Stimulated activated CD8-positive, alpha-beta memory T cell treated with anti-CD3 and anti-CD28 coated beads, Interleukin-4, amount 100 ng/mL, for 48 hours (primary cell): ENCODE measurements around the gene CLCN3.
"Not testable (repeated sequence)": the region's sequence is repeated elsewhere in the genome, so short reads cannot be mapped to it uniquely, and the experiment has no call there.

Source experiments
- DNase-seq: peaks from one replicate; pipeline ENCODE4 v3.0.0-alpha.2; 2020

Gene CLCN3

GRCh38 chr4:169716677-169717076 is 96.3 kb downstream of the CLCN3 start:
- no peak for DNase-seq

GRCh38 chr4:169720529-169720928 is 100.2 kb downstream of the CLCN3 start:
- DNase-seq: no peak

- DNase-seq: no peak
Measured at GRCh38 chr4:169723207-169723965, 103.0 kb downstream of the CLCN3 start.

GRCh38 chr4:169724260-169724659 is 103.9 kb downstream of the CLCN3 start:
- DNase-seq: no peak

- no peak for DNase-seq
Measured at GRCh38 chr4:169727616-169728015, 107.2 kb downstream of the CLCN3 start.

GRCh38 chr4:169730564-169730963 is 110.2 kb downstream of the CLCN3 start:
- no peak for DNase-seq

- DNase-seq: not testable (repeated sequence)
Measured at GRCh38 chr4:169738604-169739003, 118.2 kb downstream of the CLCN3 start.

GRCh38 chr4:169741569-169741968 is 121.2 kb downstream of the CLCN3 start:
- no peak for DNase-seq

- no peak for DNase-seq
Measured at GRCh38 chr4:169744601-169745000, 124.2 kb downstream of the CLCN3 start.

- no peak for DNase-seq
Measured at GRCh38 chr4:169745291-169745690, 124.9 kb downstream of the CLCN3 start.

GRCh38 chr4:169756971-169757574 is 136.7 kb downstream of the CLCN3 start:
- no peak for DNase-seq

- DNase-seq: peak; percentile 97
Measured at GRCh38 chr4:169757575-169758184, 137.3 kb downstream of the CLCN3 start, which contains the start of gene HPF1. Gene HPF1, minus strand, starts transcription at chr4:169757944. Its CDS starts 67 bp downstream, at chr4:169757877.

GRCh38 chr4:169758401-169758962 is 138.1 kb downstream of the CLCN3 start:
- no peak for DNase-seq

GRCh38 chr4:169761846-169762245 is 141.5 kb downstream of the CLCN3 start:
- DNase-seq: no peak

- no peak for DNase-seq
Measured at GRCh38 chr4:169765835-169766234, 145.5 kb downstream of the CLCN3 start.

GRCh38 chr4:169766741-169767140 is 146.4 kb downstream of the CLCN3 start:
- no peak for DNase-seq

- DNase-seq: no peak
Measured at GRCh38 chr4:169768385-169768784, 148.0 kb downstream of the CLCN3 start.

- no peak for DNase-seq
Measured at GRCh38 chr4:169770416-169770815, 150.0 kb downstream of the CLCN3 start.

GRCh38 chr4:169771556-169772080 is 151.2 kb downstream of the CLCN3 start:
- DNase-seq: not testable (repeated sequence)
